Stimulated activated naive B cell treated with anti-CD40 and anti-IgM and Interleukin-4, amounts not matched to agents 10 μg/mL and 1 μg/mL and 100 μg/mL, for 72 hours (primary cell): ENCODE data around the gene SKIL.

Experiments used
- ATAC-seq, 2 donors: fragments of 150-1000 bp; cut with Tn5 transposase; replicated peaks; 2 replicates each; pipeline ENCODE4 v1.10.0; 2021; ENCODE audit warnings: moderate library complexity in 1 of 2
- DNase-seq: peaks from one replicate; pipeline ENCODE4 v3.0.0; 2021
- H3K27ac Mint-ChIP-seq: one replicate; pipeline ENCODE4 v1.8.0; 2022; ENCODE audit warnings: mild to moderate bottlenecking, mixed read lengths
- H3K27me3 Mint-ChIP-seq, 2 donors: one replicate each; pipeline ENCODE4 v1.8.0; 2022; ENCODE audit warnings: mixed read lengths in 2 of 2
- H3K36me3 Mint-ChIP-seq, 2 donors: one replicate each; pipeline ENCODE4 v1.8.0; 2022; ENCODE audit warnings: mixed read lengths in 2 of 2, mild to moderate bottlenecking in 1 of 2
- H3K4me1 Mint-ChIP-seq, 2 donors: one replicate each; pipeline ENCODE4 v1.8.0; 2022; ENCODE audit warnings: mixed read lengths in 2 of 2, mild to moderate bottlenecking in 1 of 2
- H3K4me3 Mint-ChIP-seq, 2 donors: one replicate each; pipeline ENCODE4 v1.8.0; 2022; ENCODE audit warnings: mild to moderate bottlenecking in 2 of 2, mixed read lengths in 2 of 2, moderate library complexity in 1 of 2
- H3K9me3 Mint-ChIP-seq, 2 donors: one replicate each; pipeline ENCODE4 v1.8.0; 2022; ENCODE audit warnings: mixed read lengths in 2 of 2, mild to moderate bottlenecking in 1 of 2

SKIL gene

GRCh38 chr3:170358042-170359010 is 811 bp downstream of the SKIL start:
- H3K4me3 Mint-ChIP-seq, result peak overlapping the region; percentile 82 to 87
- peaks cover 35 to 79% of the 10 kb centered on the region in 2 donors for H3K4me1 Mint-ChIP-seq
- peak overlapping the region; percentile 99 for H3K27ac Mint-ChIP-seq
- peaks cover 13 to 39% of the 10 kb centered on the region in 2 donors for H3K36me3 Mint-ChIP-seq
- DNase-seq (peak; percentile 78), ATAC-seq (peak; percentile 17 to 26)
- H3K9me3 Mint-ChIP-seq, result no peaks in the 10 kb centered on the region
- no peaks in the 10 kb centered on the region for H3K27me3 Mint-ChIP-seq

DNA sequence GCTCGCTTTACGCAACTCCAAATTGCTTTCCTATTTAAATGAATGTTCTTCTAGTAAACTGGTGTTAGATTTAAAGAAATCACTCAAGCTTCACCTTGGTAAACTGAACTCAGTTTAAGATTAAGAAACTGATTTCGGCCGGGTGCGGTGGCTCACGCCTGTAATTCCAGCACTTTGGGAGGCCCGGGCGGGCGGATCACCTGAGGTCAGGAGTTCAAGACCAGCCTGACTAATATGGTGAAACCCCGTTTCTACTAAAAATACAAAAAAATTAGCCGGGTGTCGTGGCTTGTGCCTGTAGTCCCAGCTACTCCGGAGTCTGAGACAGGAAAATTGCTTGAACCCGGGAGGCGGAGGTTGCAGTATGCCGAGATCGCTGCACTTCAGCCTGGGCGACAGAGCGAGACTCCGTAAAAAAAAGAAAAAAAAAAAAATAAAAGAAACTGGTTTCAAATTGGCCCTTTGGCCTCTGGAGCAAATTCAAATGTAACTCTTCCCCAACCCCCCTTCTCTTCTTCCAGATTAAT is 1.7 kb downstream of the SKIL start:
- Mint-ChIP-seq H3K4me3 (peak overlapping the region; percentile 82 to 87), H3K4me1 (peaks cover 30 to 78% of the 10 kb centered on the region in 2 donors), H3K9me3 (peaks cover 0 to 1% of the 10 kb centered on the region in 2 donors), H3K27me3 (no peaks in the 10 kb centered on the region), H3K36me3 (peaks cover 20 to 45% of the 10 kb centered on the region in 2 donors), H3K27ac (peak overlapping the region; percentile 99)
- ATAC-seq, result no peak
- DNase-seq, result no peak

DNA sequence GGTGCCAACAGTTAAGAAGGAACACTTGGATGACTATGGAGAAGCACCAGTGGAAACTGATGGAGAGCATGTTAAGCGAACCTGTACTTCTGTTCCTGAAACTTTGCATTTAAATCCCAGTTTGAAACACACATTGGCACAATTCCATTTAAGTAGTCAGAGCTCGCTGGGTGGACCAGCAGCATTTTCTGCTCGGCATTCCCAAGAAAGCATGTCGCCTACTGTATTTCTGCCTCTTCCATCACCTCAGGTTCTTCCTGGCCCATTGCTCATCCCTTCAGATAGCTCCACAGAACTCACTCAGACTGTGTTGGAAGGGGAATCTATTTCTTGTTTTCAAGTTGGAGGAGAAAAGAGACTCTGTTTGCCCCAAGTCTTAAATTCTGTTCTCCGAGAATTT is 3.0 kb downstream of the SKIL start:
- Mint-ChIP-seq H3K27ac (no peak overlapping the region), H3K36me3 (peaks cover 28 to 52% of the 10 kb centered on the region in 2 donors), H3K4me1 (peaks cover 33 to 73% of the 10 kb centered on the region in 2 donors), H3K4me3 (peak overlapping the region; percentile 6 to 39), H3K9me3 (peaks cover 0 to 1% of the 10 kb centered on the region in 2 donors), H3K27me3 (no peaks in the 10 kb centered on the region)
- DNase-seq, result no peak
- ATAC-seq, result no peak

- peaks cover 0 to 1% of the 10 kb centered on the region in 2 donors for H3K9me3 Mint-ChIP-seq
- no peak for ATAC-seq
- peaks cover 31 to 69% of the 10 kb centered on the region in 2 donors for H3K4me1 Mint-ChIP-seq
- H3K4me3 Mint-ChIP-seq, result peak overlapping the region; percentile 6 to 39
- no peak for DNase-seq
- no peaks in the 10 kb centered on the region for H3K27me3 Mint-ChIP-seq
- no peak overlapping the region for H3K27ac Mint-ChIP-seq
- peaks cover 28 to 52% of the 10 kb centered on the region in 2 donors for H3K36me3 Mint-ChIP-seq
These were observed 3.4 kb downstream of the SKIL start for GRCh38 chr3:170360916-170361315.

DNA sequence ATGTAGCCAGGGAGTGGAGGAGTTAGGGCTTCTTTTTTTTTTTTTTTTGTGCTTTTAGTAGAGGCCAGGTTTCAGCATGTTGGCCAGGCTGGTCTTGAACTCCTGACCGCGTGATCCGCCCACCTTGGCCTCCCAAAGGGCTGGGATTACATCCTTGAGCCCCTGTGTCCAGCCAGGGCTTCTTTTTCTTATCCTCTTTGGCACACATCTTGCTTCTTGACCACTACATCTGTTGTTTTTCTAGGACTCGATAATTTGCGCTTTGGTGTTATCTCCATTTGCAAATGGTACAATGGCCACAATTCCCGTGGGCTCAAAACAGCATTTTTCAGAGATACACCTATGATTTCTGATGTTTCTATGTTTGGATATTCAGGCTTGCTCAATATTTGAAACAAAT is 4.2 kb downstream of the SKIL start:
- peaks cover 0 to 1% of the 10 kb centered on the region in 2 donors for H3K9me3 Mint-ChIP-seq
- DNase-seq (no peak), ATAC-seq (no peak)
- peaks cover 30 to 52% of the 10 kb centered on the region in 2 donors for H3K36me3 Mint-ChIP-seq
- H3K27me3 Mint-ChIP-seq, result no peaks in the 10 kb centered on the region
- H3K4me3 Mint-ChIP-seq, result peak overlapping the region; percentile 53 to 55
- H3K4me1 Mint-ChIP-seq, result peaks cover 30 to 67% of the 10 kb centered on the region in 2 donors
- H3K27ac Mint-ChIP-seq, result peak overlapping the region; percentile 83

- ATAC-seq, result no peak
- peaks cover 0 to 1% of the 10 kb centered on the region in 2 donors for H3K9me3 Mint-ChIP-seq
- peak overlapping the region; percentile 69 for H3K27ac Mint-ChIP-seq
- no peaks in the 10 kb centered on the region for H3K27me3 Mint-ChIP-seq
- DNase-seq, result no peak
- peaks cover 29 to 75% of the 10 kb centered on the region in 2 donors for H3K4me1 Mint-ChIP-seq
- peak overlapping the region in 1 of 2 donors; percentile 29 for H3K4me3 Mint-ChIP-seq
- peaks cover 29 to 49% of the 10 kb centered on the region in 2 donors for H3K36me3 Mint-ChIP-seq
These were observed 6.0 kb downstream of the SKIL start for GRCh38 chr3:170363471-170363994.

DNA sequence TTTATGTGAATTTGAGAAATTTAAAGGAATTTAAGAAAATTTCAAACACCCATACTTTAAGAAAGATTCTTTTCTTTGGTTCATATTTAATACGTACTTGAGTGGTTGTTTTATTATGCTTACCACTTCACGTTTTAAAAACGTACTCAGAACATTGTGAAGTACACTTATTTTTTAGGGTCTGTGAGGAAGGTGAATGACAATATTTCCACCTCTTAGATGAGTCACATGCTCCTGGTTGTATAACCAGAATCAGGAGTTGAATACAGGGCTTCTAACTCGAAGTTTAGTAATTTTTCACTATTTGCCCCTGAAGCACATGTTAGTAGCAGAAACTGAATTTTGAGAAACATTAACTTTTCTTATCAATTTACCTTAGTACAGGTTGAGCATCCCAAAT is 7.5 kb downstream of the SKIL start:
- Mint-ChIP-seq H3K36me3 (peaks cover 29 to 46% of the 10 kb centered on the region in 2 donors), H3K27ac (no peak overlapping the region)

GRCh38 chr3:170367797-170368196 is 10.3 kb downstream of the SKIL start:
- Mint-ChIP-seq H3K36me3 (peaks cover 22 to 34% of the 10 kb centered on the region in 2 donors), H3K27me3 (no peaks in the 10 kb centered on the region), H3K4me1 (peaks cover 21 to 63% of the 10 kb centered on the region in 2 donors), H3K27ac (peak overlapping the region; percentile 4), H3K9me3 (peaks cover 0 to 1% of the 10 kb centered on the region in 2 donors), H3K4me3 (peak overlapping the region; percentile 64 to 65)
- ATAC-seq (peak; percentile 71 to 74), DNase-seq (no peak)

More for the DNA sequence above, 7.5 kb downstream of the SKIL start:
- DNase-seq (no peak), ATAC-seq (no peak)
- no peaks in the 10 kb centered on the region for H3K27me3 Mint-ChIP-seq
- H3K4me1 Mint-ChIP-seq, result peaks cover 23 to 70% of the 10 kb centered on the region in 2 donors
- peak overlapping the region in 1 of 2 donors; percentile 28 for H3K4me3 Mint-ChIP-seq
- peaks cover 0 to 1% of the 10 kb centered on the region in 2 donors for H3K9me3 Mint-ChIP-seq

DNA sequence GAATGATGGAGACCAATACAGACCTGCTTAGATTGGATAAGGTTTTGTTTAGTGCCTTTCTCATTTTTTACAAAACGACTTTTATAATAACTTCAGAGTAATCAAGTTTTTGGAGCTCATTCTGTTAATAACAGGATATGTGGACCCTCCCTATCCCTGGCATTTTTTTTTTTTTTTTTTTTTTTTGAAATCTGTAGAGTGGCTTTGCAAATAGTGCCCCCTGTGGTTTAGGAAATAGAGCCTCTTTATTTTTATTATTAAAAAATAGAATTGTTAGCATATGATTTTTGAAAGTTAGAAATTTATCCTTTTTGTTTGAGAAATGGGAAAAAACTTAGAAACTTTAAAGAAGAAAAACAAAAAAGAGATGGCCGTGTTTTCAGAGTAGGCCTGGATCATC is 11.4 kb downstream of the SKIL start:
- ATAC-seq (no peak), DNase-seq (no peak)
- Mint-ChIP-seq H3K9me3 (peaks cover 0 to 1% of the 10 kb centered on the region in 2 donors), H3K27ac (no peak overlapping the region), H3K4me1 (peaks cover 21 to 63% of the 10 kb centered on the region in 2 donors), H3K27me3 (no peaks in the 10 kb centered on the region), H3K36me3 (peaks cover 18 to 32% of the 10 kb centered on the region in 2 donors), H3K4me3 (no peak overlapping the region)

- peak overlapping the region; percentile 67 for H3K27ac Mint-ChIP-seq
- DNase-seq, result no peak
- H3K4me3 Mint-ChIP-seq, result no peak overlapping the region
- no peaks in the 10 kb centered on the region for H3K9me3 Mint-ChIP-seq
- H3K27me3 Mint-ChIP-seq, result no peaks in the 10 kb centered on the region
- H3K36me3 Mint-ChIP-seq, result peaks cover 8 to 24% of the 10 kb centered on the region in 2 donors
- peak in 1 of 2 donors; percentile 45 for ATAC-seq
- H3K4me1 Mint-ChIP-seq, result peaks cover 16 to 57% of the 10 kb centered on the region in 2 donors
These were observed 14.8 kb downstream of the SKIL start for GRCh38 chr3:170372190-170372879.

- H3K9me3 Mint-ChIP-seq, result no peaks in the 10 kb centered on the region
- DNase-seq (no peak), ATAC-seq (no peak)
- peaks cover 45 to 49% of the 10 kb centered on the region in 2 donors for H3K36me3 Mint-ChIP-seq
- H3K27me3 Mint-ChIP-seq, result no peaks in the 10 kb centered on the region
- no peak overlapping the region for H3K4me3 Mint-ChIP-seq
- H3K27ac Mint-ChIP-seq, result no peak overlapping the region
- peaks cover 5 to 20% of the 10 kb centered on the region in 2 donors for H3K4me1 Mint-ChIP-seq
These were observed 26.1 kb downstream of the SKIL start for GRCh38 chr3:170383567-170383966.

GRCh38 chr3:170386468-170386867 is 29.0 kb downstream of the SKIL start:
- Mint-ChIP-seq H3K36me3 (peaks cover 50 to 58% of the 10 kb centered on the region in 2 donors), H3K27me3 (no peaks in the 10 kb centered on the region), H3K9me3 (no peaks in the 10 kb centered on the region), H3K27ac (no peak overlapping the region), H3K4me1 (peaks cover 8 to 22% of the 10 kb centered on the region in 2 donors), H3K4me3 (no peak overlapping the region)
- no peak for ATAC-seq
- no peak for DNase-seq

DNA sequence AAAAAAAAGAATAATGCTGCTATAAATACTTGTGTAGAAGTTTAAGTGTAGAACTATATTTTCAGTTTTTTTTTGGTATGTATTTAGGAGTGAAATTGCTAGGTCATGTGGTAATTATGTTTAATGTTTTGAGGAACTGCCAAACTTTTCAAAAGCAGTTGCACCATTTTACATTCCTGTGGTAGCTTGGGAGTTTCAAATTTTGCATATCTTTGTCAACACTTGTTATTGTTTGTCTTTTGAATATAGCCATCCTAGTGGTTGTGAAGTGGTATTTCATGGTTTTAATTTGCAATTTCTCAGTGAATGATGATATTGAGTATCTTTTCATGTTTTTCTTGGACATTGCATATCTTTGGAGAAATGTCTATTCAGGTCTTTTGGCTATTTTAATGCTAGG is 30.4 kb downstream of the SKIL start:
- Mint-ChIP-seq H3K9me3 (no peaks in the 10 kb centered on the region), H3K27ac (no peak overlapping the region), H3K27me3 (no peaks in the 10 kb centered on the region), H3K36me3 (peaks cover 53 to 67% of the 10 kb centered on the region in 2 donors), H3K4me3 (no peak overlapping the region), H3K4me1 (peaks cover 12 to 30% of the 10 kb centered on the region in 2 donors)
- no peak for DNase-seq
- ATAC-seq, result no peak

DNA sequence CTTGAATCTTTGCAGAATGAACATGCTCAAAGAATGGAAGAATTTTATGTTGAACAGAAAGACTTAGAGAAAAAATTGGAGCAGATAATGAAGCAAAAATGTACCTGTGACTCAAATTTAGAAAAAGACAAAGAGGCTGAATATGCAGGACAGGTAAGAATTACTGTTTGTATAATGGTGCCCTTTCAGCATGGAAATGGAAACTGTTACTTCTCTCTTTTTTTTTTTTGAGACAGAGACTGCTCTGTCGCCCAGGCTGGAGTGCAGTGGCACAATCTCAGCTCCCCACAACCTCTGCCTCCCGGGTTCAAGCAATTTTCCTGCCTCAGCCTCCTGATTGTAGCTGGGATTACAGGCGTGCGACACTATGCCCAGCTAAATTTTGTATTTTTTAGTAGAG is 33.6 kb downstream of the SKIL start:
- Mint-ChIP-seq H3K9me3 (no peaks in the 10 kb centered on the region), H3K4me3 (no peak overlapping the region), H3K27me3 (no peaks in the 10 kb centered on the region), H3K27ac (no peak overlapping the region), H3K4me1 (peaks cover 9 to 19% of the 10 kb centered on the region in 2 donors), H3K36me3 (peaks cover 35 to 48% of the 10 kb centered on the region in 2 donors)
- DNase-seq, result no peak
- peak; percentile 61 to 68 for ATAC-seq
